GM18517 (cell line): Measurements from ENCODE around the gene VPS9D1.

Experiments used
- ATAC-seq: cut with Tn5 transposase; IDR thresholded peaks from one replicate; pipeline ENCODE4 v1.9.1; 2021; ENCODE audit warnings: mild to moderate bottlenecking, moderate library complexity; ENCODE audit not compliant: unreplicated experiment

The VPS9D1 gene, protein sequence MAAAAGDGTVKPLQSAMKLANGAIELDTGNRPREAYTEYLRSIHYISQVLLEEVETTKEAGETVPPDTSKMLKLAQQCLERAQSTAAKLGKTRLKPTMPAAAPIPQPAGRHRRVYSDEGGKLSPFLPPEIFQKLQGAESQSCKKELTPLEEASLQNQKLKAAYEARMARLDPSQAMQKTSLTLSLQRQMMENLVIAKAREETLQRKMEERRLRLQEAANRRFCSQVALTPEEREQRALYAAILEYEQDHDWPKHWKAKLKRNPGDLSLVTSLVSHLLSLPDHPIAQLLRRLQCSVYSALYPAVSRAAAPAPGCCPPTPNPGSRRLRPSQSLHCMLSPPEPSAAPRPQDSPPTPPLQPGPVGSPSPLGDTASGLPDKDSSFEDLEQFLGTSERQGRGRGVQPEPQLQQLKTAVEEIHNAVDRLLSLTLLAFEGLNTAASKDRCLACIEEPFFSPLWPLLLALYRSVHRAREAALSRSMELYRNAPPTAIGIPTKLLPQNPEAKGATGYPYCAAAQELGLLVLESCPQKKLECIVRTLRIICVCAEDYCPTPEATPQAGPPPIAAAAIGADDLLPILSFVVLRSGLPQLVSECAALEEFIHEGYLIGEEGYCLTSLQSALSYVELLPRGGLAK

DNA sequence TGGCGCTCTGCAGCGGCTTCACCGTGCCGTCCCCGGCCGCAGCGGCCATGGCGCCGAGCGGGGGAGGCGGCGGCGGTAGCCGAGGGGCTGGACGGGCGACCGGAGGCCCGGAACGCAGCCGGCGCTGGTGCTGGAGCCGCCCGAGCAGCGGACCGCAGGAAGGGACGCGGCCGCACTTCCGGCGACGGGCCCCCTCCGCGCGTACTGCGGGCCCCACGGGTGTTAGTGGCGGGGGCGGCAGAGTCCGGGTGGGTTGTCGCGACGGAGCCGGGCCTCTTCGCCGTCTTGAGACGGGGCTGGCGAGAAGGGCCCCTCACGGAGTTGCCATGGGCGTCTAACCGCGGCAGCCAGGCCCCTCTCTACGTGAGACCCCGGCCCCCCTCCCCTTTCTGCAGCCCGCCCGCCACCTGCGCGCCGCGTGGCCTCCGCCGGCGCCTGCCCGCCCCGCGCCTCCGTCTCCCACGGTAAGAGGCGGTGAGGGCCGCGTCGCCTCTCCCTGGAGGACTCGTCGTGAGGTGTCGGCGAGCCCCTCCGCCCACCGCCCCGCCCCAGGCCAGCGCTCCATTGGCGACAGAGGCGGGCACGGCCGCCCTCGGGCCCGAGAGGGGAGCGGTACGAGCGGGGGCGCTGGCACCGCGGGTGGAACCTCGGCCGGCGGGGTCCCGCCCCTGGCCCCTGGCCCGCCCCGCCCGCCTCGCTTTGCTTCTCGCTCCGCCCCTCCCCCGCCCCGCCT lies at the start of gene VPS9D1, which contains the start of gene ZNF276:
TSS of gene VPS9D1 (minus strand) at position 86 of the 733 bp plus-strand sequence. CDS start at position 49, 37 bp downstream.
TSS of gene ZNF276 (plus strand) at position 725 of the 733 bp plus-strand sequence. CDS start 104 bp downstream, outside the sequence.
- peak; percentile 43 for ATAC-seq

DNA sequence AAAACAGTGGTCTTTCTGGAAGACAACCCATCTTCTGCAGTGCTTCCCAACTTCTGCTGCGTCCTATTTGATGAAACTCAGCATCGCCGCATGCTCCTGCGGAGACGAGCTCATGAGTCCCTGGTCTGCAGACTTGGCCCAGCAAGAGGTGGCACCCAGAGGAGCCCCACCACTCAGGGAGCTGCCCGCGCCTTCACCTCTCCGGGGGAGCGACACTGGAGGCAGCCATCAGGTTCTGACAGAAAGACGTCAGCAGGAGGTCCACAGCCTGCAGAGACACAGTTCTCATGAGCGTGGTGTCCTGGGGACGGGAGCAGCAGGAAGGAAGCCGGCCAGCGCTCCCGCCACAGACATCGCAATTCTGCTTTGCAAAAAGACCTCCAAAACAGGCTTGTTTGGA lies 49.7 kb upstream of the VPS9D1 start:
- ATAC-seq: no peak

GRCh38 chr16:89765292-89765830 lies 44.7 kb upstream of the VPS9D1 start:
- ATAC-seq: no peak

DNA sequence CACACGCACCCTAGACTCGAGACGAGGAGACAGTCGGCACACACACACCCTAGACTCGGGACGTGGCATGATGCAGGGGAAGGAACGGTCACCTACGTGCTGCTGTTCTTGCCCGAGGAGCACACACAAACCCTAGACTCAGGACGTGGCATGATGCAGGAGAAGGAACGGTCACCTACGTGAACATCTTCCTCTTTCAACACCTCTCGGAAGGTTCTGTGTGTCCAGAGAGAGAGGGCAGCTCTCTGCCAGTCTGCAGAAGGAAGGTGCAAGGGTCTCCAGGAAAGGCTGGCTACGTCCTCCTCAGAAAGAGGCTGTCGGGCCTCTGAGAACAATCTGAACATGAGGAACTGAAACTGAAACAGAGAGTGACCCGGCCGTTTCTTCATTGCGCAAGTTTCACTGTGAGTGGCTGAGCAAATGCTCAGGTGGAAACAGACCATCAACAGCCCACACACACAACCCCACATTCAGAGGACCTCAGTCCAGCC lies 44.1 kb upstream of the VPS9D1 start:
- peak; percentile 86 for ATAC-seq

DNA sequence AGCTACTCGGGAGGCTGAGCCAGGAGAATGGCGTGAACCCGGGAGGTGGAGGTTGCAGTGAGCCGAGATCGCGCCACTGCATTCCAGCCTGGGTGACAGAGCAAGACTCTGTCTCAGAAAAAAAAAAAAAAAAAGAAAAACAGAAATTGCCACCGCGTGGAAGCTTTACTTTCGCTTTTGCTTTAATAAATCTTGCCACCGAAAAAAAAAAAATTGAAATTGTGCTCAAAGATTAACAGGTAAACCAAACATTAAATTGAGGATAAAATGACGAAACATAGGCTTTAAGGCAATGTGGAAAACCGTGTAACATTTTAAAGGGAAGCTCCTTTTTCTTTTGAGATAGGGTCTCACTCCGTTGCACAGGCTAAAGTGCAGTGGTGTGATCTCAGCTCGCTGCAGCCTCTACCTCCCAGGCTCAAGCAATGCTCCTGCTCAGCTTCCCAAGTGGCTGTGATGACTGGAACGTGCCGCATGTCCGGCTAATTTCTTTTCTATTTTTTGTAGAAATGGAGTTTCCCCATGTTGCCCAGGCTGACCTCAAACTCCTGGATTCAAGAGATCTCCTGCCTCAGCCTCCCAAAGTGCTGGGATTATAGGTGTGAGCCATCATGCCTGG lies 40.7 kb upstream of the VPS9D1 start:
- no peak for ATAC-seq

DNA sequence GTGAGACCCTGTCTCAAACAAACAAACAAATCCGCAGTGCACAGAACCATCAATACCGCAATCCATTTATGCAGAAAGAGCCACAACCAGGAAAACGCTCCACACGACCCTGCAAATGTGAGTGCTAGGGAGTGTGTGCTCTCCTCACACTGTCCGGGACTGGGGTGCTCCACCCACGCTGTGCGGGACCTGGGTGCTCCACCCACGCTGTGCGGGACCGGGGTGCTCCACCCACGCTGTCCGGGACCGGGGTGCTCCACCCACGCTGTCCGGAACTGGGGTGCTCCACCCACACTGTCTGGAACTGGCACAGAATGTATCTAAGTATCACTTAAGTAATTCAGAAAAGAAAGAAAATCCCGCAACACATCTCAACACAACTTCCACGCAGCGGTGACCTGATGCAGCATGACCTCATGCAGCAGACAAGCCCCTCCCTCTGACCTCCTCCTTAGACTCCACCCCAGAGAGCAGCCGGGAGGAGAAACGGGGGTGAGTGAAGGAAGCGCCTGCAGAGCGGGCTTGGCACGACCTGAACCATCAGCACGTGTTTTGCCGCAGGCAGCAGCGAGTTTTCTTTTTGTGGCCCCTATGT lies 39.1 kb upstream of the VPS9D1 start:
- ATAC-seq: no peak

GRCh38 chr16:89749637-89750036 lies 28.9 kb upstream of the VPS9D1 start:
- ATAC-seq: no peak

DNA sequence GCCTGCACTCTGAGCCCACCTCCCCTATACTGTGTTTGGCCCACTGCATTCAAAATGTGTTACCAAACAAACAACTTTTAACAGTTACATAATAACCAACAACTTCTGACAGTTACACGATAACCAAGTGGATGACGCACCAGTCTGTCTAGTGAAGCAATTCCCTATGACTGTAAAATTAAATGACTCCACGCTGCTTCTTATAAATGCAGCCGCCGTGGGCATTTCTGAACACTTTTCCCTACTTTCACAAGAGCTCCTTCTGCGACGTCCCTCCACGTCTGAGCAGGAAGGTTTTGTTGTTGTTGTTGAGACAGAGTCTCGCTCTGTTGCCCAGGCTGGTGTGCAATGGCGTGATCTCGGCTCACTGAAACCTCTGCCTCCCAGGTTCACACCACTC lies 28.2 kb upstream of the VPS9D1 start:
- no peak for ATAC-seq

DNA sequence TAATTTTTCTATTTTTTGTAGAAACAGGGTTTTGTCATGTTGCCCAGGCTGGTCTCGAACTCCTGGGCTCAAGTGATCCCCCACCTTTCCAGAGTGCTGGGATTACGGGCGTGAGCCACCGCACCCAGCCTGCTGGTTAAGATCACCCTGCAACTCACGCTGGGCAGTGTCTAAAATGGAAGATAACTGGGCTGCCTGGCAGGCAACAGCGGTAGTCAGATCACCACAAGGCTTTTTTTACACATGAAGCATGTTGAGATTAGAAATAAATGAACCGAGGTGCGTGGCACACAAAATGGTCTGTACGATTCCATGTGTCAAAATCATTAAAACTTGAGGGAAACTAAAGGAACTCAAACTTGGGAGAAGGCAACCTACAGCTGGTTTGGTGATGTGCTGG lies 27.4 kb upstream of the VPS9D1 start:
- ATAC-seq: no peak

DNA sequence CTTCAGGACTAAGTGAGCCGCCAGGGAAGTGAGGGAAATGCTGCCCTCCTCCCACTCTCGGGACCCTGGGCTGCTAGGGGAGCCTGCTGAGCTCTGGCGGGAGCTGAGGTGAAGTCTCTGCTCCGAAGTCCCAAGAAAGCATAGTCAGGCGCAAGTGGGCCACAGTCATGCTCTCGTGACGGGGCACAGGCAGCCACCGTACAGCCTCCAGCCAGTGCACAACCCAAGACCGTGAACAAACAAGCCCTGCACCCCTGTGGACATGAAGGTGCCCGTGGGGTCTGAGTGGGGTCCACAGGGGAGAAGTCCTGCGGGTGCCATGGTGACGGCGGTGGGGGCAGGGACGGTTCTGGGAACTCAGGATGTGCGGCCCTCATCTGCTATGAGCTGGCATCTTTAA lies 25.3 kb upstream of the VPS9D1 start:
- ATAC-seq: no peak

DNA sequence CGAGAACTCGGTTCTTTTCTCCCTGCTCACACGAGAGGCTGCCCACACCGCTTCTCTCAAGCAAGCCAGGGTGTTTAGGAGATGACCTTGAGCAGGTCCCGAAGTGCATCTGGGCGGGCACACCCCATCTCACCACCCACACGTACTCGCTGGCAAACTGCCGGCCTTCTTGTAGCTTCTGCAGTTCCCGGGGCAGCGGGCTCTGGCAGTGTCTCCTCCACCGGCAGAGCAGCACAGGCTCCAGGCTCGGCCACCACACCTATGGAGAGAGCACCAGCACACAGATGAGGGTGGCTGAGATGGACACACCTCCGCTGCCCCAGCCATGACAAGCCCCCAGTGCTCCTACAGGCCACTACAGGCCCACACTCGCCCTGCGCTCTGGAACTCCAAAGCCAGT lies 24.1 kb upstream of the VPS9D1 start:
- no peak for ATAC-seq

GRCh38 chr16:89742948-89743347 lies 22.2 kb upstream of the VPS9D1 start:
- ATAC-seq: no peak

DNA sequence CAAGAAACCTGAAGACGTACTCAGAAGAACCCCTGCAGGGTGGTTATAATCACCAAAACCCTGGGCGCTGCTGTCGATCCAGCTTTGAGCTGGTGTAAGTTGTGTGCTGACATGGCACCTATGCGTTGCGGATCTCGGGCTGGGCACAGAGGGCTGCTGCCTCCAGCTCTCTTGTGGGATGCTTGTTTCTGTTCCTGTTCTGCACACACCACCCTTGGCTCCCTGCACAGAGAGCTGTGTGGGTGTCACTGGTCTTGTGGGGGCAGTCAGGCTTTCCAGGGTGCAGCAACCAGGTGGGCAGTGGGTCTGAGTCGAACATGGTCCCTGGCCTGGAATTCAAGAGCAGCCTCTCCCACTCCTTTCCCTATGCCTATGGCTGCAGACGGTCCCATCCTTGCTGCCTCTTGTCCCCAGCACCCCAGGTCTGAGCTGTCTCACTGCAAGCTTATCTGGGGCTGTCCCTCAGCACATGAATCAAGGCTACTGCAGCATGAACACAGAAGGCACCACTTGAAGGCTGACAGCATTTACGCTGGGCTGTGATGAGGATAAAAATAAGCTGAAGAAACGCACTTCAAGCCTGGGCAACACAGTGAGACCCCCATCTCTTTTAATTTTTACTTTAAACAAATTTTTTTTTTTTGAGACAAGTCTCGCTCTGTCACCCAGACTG lies 20.8 kb upstream of the VPS9D1 start:
- no peak for ATAC-seq

DNA sequence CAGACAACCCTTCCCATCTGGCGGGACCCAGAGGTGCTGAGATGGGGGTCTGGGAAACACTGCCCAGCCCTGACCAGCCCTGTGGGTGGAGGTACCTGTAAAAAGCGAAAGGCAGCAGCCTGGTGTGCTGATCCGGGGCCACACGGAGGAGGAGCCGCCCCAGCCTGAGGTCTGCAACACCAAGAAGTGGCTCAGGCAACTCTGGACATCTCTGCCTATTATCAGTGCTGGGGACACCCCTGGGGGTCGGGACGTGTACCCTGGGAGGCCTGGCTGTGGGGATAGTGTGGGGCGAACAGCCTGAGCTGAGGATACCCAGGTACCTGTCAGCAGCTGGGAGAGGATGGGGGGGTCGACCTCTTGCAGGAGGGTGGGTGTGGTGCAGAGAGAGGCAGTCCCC lies 18.7 kb upstream of the VPS9D1 start:
- ATAC-seq: no peak

DNA sequence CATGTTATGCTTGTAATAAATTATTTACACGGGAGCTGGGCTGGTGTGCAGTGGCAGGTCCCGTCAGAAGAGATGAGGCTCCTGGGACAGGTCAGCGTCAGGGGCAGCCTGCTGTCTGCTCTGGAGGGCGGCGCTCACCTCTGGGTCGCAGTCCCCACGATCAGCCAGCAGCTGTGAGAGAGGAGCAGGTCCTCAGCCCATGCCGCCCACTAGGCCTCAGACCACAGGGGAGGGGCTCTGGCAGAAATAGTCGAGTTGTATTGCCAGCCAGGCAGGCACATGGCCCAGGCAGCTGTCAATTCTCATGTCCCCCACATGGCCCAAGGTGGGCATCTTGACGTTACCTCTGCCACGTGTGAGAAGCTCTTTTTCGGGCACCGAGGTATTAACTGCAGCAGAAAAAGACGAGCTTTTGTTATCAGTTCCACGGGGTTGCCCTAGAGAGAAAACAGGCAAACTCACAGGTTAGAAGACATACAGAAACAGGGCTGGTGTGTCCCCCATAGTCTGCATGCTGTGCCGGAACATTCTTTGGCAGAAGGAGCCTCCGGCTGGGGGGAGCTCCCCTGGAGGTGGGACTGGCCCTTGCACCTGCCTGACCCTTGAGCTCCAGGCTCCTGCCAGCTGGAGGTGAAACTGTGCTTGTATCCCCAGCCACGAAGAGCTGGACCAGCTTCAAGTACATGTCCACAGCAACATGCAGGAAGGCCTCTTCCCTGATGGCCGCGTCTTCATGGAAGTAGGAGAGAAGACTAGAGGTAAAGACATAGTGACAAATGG lies 18.0 kb upstream of the VPS9D1 start:
- no peak for ATAC-seq

- no peak for ATAC-seq
These were observed 17.3 kb upstream of the VPS9D1 start for GRCh38 chr16:89738072-89738377.

- no peak for ATAC-seq
These were observed 16.8 kb upstream of the VPS9D1 start for GRCh38 chr16:89737341-89738071.

DNA sequence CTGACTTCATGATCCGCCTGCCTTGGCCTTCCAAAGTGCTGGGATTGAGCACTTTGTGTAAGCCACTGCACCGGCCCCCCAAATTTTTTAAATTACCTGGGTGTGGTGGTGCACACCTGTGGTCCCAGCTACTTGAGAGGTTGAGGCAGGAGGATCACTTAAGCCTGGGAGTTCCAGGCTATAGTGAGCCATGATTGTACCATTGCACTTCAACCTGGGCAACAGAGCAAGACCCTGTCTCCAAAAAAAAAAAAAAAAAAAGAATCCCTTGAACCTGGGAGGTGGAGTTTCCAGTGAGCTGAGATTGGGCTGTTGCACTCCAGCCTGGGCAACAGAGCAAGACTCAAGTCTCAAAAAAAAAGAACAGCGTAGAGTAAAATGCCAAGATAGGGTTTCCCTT lies 15.9 kb upstream of the VPS9D1 start:
- no peak for ATAC-seq

GRCh38 chr16:89733792-89734191 lies 13.1 kb upstream of the VPS9D1 start:
- no peak for ATAC-seq
